ENCODE results near the gene TBCCD1. TPM values are rescaled to one million over a fixed set of nuclear protein-coding genes. Genes with fewer than 3 reads are reported as not detected.

Gene TBCCD1
- polyA plus RNA-seq, 2 donors = 2.7 to 4.4 TPM

DNA sequence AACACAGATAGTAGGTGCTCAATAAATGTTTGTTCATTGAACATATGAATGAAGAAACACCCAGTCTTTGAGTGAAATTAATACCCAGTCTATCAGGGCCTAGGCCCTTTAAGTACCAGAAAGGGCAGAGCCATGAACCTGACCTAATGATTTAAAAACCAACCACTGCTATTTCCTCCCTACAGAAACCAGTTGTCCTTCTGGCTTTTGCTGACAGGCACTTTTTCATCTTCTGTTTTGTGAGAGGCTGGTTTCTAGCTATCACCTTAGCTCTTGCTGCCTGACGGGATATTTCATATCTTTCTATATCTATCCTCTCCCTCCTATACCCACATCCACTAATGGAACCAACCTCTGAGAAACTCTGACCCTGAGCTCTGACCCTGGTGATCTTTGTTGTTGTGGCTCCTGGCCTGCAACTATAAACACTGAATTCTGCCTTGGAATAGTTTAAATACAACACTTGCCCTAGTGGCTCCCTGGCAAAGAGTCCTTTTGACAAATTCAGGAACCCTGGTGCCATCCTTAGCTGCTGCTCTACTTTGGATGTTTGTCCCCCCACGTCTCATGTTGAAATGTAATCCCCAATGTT, 41.6 kb upstream of the TBCCD1 start:
- Histone ChIP-seq H3K9me3 (ENCODE audit: control insufficient read depth in 2 of 2, insufficient read depth in 1 of 2, low read depth in 1 of 2, low read length in 1 of 2) (no peaks in the 10 kb centered on the region), H3K27ac (ENCODE audit: low read depth in 2 of 2, low read length in 1 of 2) (no peak overlapping the region), H3K4me1 (ENCODE audit: control insufficient read depth in 2 of 2, insufficient read depth in 2 of 2, low read length in 1 of 2) (peaks cover 0 to 4% of the 10 kb centered on the region in 2 donors), H3K27me3 (ENCODE audit: control insufficient read depth in 1 of 2, insufficient read depth in 2 of 2, low read length in 2 of 2) (no peaks in the 10 kb centered on the region), H3K4me3 (ENCODE audit: low read depth in 1 of 2, low read length in 2 of 2) (no peak overlapping the region), H3K36me3 (ENCODE audit: control insufficient read depth in 2 of 2, insufficient read depth in 2 of 2, low read length in 1 of 2) (no peaks in the 10 kb centered on the region)
- 83 to 85% methylated on average over 2 of the region's 2 CpGs for WGBS, 2 donors

DNA sequence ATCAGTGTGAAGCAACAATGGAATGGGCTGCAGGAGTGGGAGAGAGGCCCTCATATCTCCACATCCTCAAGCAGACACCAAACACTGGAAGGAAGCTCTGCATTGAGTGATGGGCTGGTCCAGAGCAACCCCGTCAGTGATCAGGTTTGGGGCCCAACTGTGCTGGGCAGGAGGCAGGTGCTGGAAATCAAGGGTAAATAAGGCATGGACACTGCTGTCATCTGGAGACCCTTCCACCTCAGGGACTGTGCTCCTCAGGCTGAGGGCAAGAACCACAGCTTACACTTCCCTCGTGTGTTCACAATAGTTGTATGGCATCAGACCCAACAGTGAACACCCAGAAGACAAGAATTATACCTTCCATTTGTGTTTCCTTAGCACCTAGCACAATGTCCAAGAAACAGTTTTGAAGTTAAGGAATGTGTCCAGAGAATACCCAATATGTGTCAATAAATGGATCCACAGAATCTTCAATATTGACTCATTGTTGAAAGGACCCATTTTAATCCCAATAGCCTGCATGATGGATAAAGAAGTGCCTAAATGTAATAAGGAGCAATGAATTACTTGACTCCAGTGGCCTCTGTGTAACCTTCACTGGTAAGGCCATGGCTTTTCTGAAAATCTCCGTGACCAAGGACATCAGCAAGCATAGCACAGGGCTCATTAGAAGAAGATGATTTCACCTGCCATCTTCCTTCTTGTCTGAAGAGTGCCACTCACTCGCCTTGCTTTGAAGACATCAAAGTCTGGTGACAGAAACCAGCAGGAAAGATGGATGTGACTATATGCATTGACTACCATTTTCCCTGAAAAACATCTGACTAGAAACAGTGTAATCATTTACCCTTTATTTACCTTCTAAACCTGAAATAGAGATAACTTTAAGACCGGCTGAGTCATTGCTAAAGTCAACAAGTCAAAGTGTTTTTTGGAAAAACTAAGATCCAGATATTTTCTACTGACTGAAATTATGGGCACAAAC, 38.7 kb upstream of the TBCCD1 start:
- Histone ChIP-seq H3K4me3 (ENCODE audit: low read depth in 1 of 2, low read length in 2 of 2) (no peak overlapping the region), H3K4me1 (ENCODE audit: control insufficient read depth in 2 of 2, insufficient read depth in 2 of 2, low read length in 1 of 2) (peaks cover 0 to 4% of the 10 kb centered on the region in 2 donors), H3K36me3 (ENCODE audit: control insufficient read depth in 2 of 2, insufficient read depth in 2 of 2, low read length in 1 of 2) (no peaks in the 10 kb centered on the region), H3K27ac (ENCODE audit: low read depth in 2 of 2, low read length in 1 of 2) (no peak overlapping the region), H3K9me3 (ENCODE audit: control insufficient read depth in 2 of 2, insufficient read depth in 1 of 2, low read depth in 1 of 2, low read length in 1 of 2) (no peaks in the 10 kb centered on the region), H3K27me3 (ENCODE audit: control insufficient read depth in 1 of 2, insufficient read depth in 2 of 2, low read length in 2 of 2) (no peaks in the 10 kb centered on the region)
- 78 to 88% methylated on average over 5 of the region's 5 CpGs for WGBS, 2 donors

DNA sequence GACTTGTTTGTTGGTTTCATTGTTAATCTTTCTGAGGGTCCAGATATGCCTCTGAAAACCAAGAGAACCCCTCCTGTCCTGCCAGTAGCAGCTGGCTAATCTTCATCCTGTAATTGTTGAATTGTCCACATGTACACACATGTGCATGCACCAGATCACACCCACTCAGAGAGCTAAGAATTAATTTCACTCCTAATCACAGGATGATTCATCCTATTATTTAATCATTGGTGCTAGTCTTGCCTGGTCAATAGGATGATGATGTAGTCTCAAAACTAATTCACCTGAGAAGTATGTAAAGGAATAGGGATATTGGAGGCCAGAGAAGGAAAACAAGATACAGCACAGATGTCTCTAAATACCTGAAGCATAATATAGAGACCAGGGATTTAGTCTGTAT, 37.9 kb upstream of the TBCCD1 start:
- Histone ChIP-seq H3K4me1 (ENCODE audit: control insufficient read depth in 2 of 2, insufficient read depth in 2 of 2, low read length in 1 of 2) (peaks cover 0 to 4% of the 10 kb centered on the region in 2 donors), H3K27me3 (ENCODE audit: control insufficient read depth in 1 of 2, insufficient read depth in 2 of 2, low read length in 2 of 2) (no peaks in the 10 kb centered on the region), H3K36me3 (ENCODE audit: control insufficient read depth in 2 of 2, insufficient read depth in 2 of 2, low read length in 1 of 2) (no peaks in the 10 kb centered on the region), H3K4me3 (ENCODE audit: low read depth in 1 of 2, low read length in 2 of 2) (no peak overlapping the region), H3K27ac (ENCODE audit: low read depth in 2 of 2, low read length in 1 of 2) (no peak overlapping the region), H3K9me3 (ENCODE audit: control insufficient read depth in 2 of 2, insufficient read depth in 1 of 2, low read depth in 1 of 2, low read length in 1 of 2) (no peaks in the 10 kb centered on the region)

DNA sequence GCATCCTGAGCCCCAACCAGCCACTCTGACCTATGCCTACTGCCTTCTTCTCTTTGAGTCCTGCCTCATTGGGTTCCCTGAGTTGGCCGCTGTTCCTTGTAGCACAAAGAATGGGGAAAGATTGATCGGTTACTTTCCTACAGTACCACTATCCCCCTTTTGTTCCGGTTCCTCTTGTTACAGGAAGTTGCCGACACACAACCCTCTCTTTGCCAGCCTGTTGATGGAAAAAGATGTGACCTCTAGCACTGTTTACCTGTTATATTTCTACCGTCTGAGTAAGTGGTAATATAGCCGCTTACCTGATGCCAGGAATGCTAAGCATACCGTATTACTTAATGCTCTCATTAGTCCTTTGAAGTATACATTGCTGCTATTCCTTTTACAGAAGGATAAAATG, 36.0 kb upstream of the TBCCD1 start:
- H3K27me3 ChIP-seq (ENCODE audit: control insufficient read depth in 1 of 2, insufficient read depth in 2 of 2, low read length in 2 of 2) = no peaks in the 10 kb centered on the region
- no peak overlapping the region for H3K4me3 ChIP-seq (ENCODE audit: low read depth in 1 of 2, low read length in 2 of 2)
- 81 to 86% methylated on average over 7 of the region's 7 CpGs for WGBS, 2 donors
- H3K27ac ChIP-seq (ENCODE audit: low read depth in 2 of 2, low read length in 1 of 2) = no peak overlapping the region
- H3K36me3 ChIP-seq (ENCODE audit: control insufficient read depth in 2 of 2, insufficient read depth in 2 of 2, low read length in 1 of 2) = no peaks in the 10 kb centered on the region
- no peaks in the 10 kb centered on the region for H3K9me3 ChIP-seq (ENCODE audit: control insufficient read depth in 2 of 2, insufficient read depth in 1 of 2, low read depth in 1 of 2, low read length in 1 of 2)
- peaks cover 0 to 4% of the 10 kb centered on the region in 2 donors for H3K4me1 ChIP-seq (ENCODE audit: control insufficient read depth in 2 of 2, insufficient read depth in 2 of 2, low read length in 1 of 2)

DNA sequence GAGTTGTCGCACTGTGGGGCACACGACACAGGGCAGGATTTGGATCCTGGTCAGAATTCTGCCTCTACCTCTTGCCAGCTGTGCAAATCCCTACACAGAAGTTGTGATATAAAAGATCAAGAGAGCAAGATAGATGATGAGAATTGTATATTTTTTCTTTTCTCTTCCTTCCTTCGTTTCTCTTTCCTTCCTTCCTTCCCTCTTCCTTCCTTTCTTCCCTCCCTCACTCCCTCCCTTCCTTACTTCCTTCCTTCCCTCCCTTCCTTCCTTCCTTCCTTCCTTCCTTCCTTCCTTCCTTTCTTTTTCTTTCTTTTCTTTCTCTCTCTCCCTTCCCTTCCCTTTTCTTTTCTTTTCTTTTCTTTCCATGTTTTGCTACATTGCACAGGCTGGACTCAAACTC, 33.8 kb upstream of the TBCCD1 start:
- Histone ChIP-seq H3K9me3 (ENCODE audit: control insufficient read depth in 2 of 2, insufficient read depth in 1 of 2, low read depth in 1 of 2, low read length in 1 of 2) (no peaks in the 10 kb centered on the region), H3K36me3 (ENCODE audit: control insufficient read depth in 2 of 2, insufficient read depth in 2 of 2, low read length in 1 of 2) (no peaks in the 10 kb centered on the region), H3K4me1 (ENCODE audit: control insufficient read depth in 2 of 2, insufficient read depth in 2 of 2, low read length in 1 of 2) (peaks cover 0 to 4% of the 10 kb centered on the region in 2 donors), H3K4me3 (ENCODE audit: low read depth in 1 of 2, low read length in 2 of 2) (no peak overlapping the region), H3K27ac (ENCODE audit: low read depth in 2 of 2, low read length in 1 of 2) (no peak overlapping the region), H3K27me3 (ENCODE audit: control insufficient read depth in 1 of 2, insufficient read depth in 2 of 2, low read length in 2 of 2) (no peaks in the 10 kb centered on the region)
- 53 to 62% methylated on average over 3 of the region's 3 CpGs for WGBS, 2 donors

DNA sequence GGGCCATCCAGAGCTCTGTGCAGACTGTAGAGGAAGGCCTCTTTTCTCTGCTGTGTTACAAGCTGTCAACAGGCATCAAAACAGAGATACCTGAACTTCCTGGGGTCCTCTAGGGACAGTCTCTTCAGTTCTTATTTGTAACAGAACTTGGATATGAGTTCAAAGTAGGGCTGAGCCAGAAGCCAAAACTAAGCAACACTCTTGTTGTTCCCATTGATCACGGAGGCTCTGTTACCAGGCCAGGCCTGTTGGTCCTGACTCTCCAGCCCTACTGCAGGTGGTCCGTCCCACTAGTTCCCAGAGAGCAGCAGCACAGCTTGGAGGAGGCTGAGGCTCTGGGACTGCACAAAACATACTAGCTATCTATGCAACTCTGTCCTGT, 32.6 kb upstream of the TBCCD1 start:
- H3K4me1 ChIP-seq (ENCODE audit: control insufficient read depth in 2 of 2, insufficient read depth in 2 of 2, low read length in 1 of 2) = no peaks in the 10 kb centered on the region
- no peaks in the 10 kb centered on the region for H3K9me3 ChIP-seq (ENCODE audit: control insufficient read depth in 2 of 2, insufficient read depth in 1 of 2, low read depth in 1 of 2, low read length in 1 of 2)
- no peak overlapping the region for H3K4me3 ChIP-seq (ENCODE audit: low read depth in 1 of 2, low read length in 2 of 2)
- no peaks in the 10 kb centered on the region for H3K36me3 ChIP-seq (ENCODE audit: control insufficient read depth in 2 of 2, insufficient read depth in 2 of 2, low read length in 1 of 2)
- H3K27me3 ChIP-seq (ENCODE audit: control insufficient read depth in 1 of 2, insufficient read depth in 2 of 2, low read length in 2 of 2) = no peaks in the 10 kb centered on the region
- H3K27ac ChIP-seq (ENCODE audit: low read depth in 2 of 2, low read length in 1 of 2) = no peak overlapping the region
- WGBS, 2 donors = 89 to 91% methylated on average over 2 of the region's 2 CpGs

DNA sequence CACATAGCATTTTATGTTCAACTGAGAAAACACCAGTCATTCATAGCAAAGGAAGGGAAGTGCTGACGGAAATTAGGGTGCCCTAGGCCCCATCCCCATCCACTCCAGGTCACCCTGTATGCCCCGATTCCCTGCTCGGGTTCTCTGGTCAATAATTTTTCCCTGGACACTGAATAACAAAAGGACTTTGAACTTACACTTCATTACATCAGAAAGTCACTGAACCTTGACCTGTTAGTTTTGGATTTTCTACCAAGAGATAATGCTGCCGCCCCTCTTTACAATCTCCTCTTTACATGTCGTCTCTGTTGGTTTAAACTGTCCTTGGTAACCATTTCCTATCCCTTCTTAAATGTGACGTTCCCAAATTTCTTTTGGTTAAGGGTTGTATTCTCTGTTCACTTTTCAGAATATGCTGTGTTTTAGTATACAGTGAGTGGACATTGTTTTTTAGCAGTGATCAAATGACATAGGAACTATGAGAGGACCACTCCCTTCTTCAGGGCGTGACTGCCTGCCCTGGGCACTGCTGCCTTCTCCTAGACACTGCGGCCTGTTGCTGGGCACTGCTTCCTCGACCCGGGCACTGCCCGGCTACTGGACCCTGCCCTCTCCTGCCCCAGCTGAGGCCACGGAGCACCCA, 32.1 kb upstream of the TBCCD1 start:
- H3K27me3 ChIP-seq (ENCODE audit: control insufficient read depth in 1 of 2, insufficient read depth in 2 of 2, low read length in 2 of 2) = no peaks in the 10 kb centered on the region
- no peaks in the 10 kb centered on the region for H3K4me1 ChIP-seq (ENCODE audit: control insufficient read depth in 2 of 2, insufficient read depth in 2 of 2, low read length in 1 of 2)
- no peak overlapping the region for H3K27ac ChIP-seq (ENCODE audit: low read depth in 2 of 2, low read length in 1 of 2)
- 79 to 80% methylated on average over 12 of the region's 12 CpGs for WGBS, 2 donors
- no peak overlapping the region for H3K4me3 ChIP-seq (ENCODE audit: low read depth in 1 of 2, low read length in 2 of 2)
- H3K36me3 ChIP-seq (ENCODE audit: control insufficient read depth in 2 of 2, insufficient read depth in 2 of 2, low read length in 1 of 2) = no peaks in the 10 kb centered on the region
- no peaks in the 10 kb centered on the region for H3K9me3 ChIP-seq (ENCODE audit: control insufficient read depth in 2 of 2, insufficient read depth in 1 of 2, low read depth in 1 of 2, low read length in 1 of 2)

DNA sequence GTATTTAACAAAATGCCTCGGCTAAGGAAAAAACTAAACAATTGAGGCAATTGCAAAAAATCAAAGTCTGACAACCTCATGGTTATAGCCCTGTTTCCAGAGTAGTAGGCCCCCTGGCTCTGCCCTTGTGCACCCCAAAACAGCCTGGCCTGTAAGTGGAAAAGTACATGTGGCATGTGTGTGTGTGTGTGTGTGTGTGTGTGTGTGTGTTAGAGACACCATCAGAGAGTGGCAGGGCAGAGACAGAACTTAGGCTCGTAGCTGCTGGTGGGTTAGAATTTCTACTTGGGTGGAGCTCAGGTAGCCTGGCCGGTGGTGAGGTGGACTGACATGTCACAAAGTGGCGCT, 31.6 kb upstream of the TBCCD1 start:
- no peaks in the 10 kb centered on the region for H3K27me3 ChIP-seq (ENCODE audit: control insufficient read depth in 1 of 2, insufficient read depth in 2 of 2, low read length in 2 of 2)
- no peaks in the 10 kb centered on the region for H3K4me1 ChIP-seq (ENCODE audit: control insufficient read depth in 2 of 2, insufficient read depth in 2 of 2, low read length in 1 of 2)
- H3K27ac ChIP-seq (ENCODE audit: low read depth in 2 of 2, low read length in 1 of 2) = no peak overlapping the region
- WGBS, 2 donors = 87 to 92% methylated on average over 4 of the region's 4 CpGs
- H3K4me3 ChIP-seq (ENCODE audit: low read depth in 1 of 2, low read length in 2 of 2) = no peak overlapping the region
- H3K36me3 ChIP-seq (ENCODE audit: control insufficient read depth in 2 of 2, insufficient read depth in 2 of 2, low read length in 1 of 2) = no peaks in the 10 kb centered on the region
- H3K9me3 ChIP-seq (ENCODE audit: control insufficient read depth in 2 of 2, insufficient read depth in 1 of 2, low read depth in 1 of 2, low read length in 1 of 2) = no peaks in the 10 kb centered on the region

DNA sequence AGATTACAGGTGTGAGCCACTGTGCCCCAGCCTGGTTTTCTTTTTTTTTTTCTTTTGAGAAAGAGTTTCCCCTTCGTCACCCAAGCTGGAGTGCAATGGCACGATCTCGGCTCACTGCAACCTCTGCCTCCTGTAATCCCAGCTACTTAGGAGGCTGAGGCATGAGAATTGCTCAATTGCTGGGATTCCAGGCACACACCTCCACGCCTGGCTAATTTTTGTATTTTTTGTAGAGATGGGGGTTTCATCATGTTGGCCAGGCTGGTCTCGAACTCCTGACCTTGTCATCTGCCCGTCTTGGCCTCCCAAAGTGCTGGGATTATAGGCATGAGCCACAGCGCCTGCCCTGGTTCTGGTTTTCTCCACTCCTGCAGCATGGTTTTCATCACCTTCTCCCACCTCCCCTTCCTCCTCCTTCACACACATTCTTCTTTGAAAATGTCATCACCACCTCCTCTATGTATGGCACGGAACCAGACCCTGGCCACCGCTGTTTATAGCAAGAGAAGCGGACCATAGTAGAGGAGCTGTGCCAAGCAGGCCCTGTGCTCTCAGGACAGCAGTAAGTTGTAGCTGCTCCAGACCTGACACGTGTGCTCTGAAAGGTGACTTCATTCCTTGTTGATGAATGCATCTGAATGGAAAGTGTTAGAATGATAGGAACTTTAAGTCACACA, 31.1 kb upstream of the TBCCD1 start:
- H3K27me3 ChIP-seq (ENCODE audit: control insufficient read depth in 1 of 2, insufficient read depth in 2 of 2, low read length in 2 of 2) = no peaks in the 10 kb centered on the region
- H3K27ac ChIP-seq (ENCODE audit: low read depth in 2 of 2, low read length in 1 of 2) = no peak overlapping the region
- H3K4me3 ChIP-seq (ENCODE audit: low read depth in 1 of 2, low read length in 2 of 2) = no peak overlapping the region
- H3K4me1 ChIP-seq (ENCODE audit: control insufficient read depth in 2 of 2, insufficient read depth in 2 of 2, low read length in 1 of 2) = no peaks in the 10 kb centered on the region
- H3K9me3 ChIP-seq (ENCODE audit: control insufficient read depth in 2 of 2, insufficient read depth in 1 of 2, low read depth in 1 of 2, low read length in 1 of 2) = no peaks in the 10 kb centered on the region
- no peaks in the 10 kb centered on the region for H3K36me3 ChIP-seq (ENCODE audit: control insufficient read depth in 2 of 2, insufficient read depth in 2 of 2, low read length in 1 of 2)
- 81% methylated on average over 11 of the region's 11 CpGs for WGBS, 2 donors

All from esophagus (tissue), 2 donors.